ENCODE data around the gene CTSZ.
"Not testable (repeated sequence)": the region's sequence is repeated elsewhere in the genome, so short reads cannot be mapped to it uniquely, and the experiment has no call there.

Gene CTSZ

GRCh38 chr20:58976061-58976730 is 30.9 kb downstream of the CTSZ start:
- DNase-seq: no peak

- no peak for DNase-seq
Observed at GRCh38 chr20:58975353-58975752, 31.7 kb downstream of the CTSZ start.

GRCh38 chr20:58973866-58974265 is 33.2 kb downstream of the CTSZ start:
- no peak for DNase-seq

- DNase-seq: no peak
Observed at GRCh38 chr20:58973179-58973578, 33.9 kb downstream of the CTSZ start.

GRCh38 chr20:58971429-58971828 is 35.6 kb downstream of the CTSZ start:
- DNase-seq: no peak

- no peak for DNase-seq
Observed at GRCh38 chr20:58970146-58970545, 36.9 kb downstream of the CTSZ start.

GRCh38 chr20:58969439-58969838 is 37.6 kb downstream of the CTSZ start:
- no peak for DNase-seq

GRCh38 chr20:58967652-58968429 is 39.2 kb downstream of the CTSZ start:
- no peak for DNase-seq

- DNase-seq: no peak
Observed at GRCh38 chr20:58965270-58966064, 41.6 kb downstream of the CTSZ start.

GRCh38 chr20:58963922-58964321 is 43.1 kb downstream of the CTSZ start:
- DNase-seq: not testable (repeated sequence)

- DNase-seq: no peak
Observed at GRCh38 chr20:58963060-58963584, 43.9 kb downstream of the CTSZ start.

- no peak for DNase-seq
Observed at GRCh38 chr20:58959652-58960051, 47.4 kb downstream of the CTSZ start.

- DNase-seq: no peak
Observed at GRCh38 chr20:58956078-58956477, 51.0 kb downstream of the CTSZ start.

- DNase-seq: no peak
Observed at GRCh38 chr20:58953050-58953449, 54.0 kb downstream of the CTSZ start.

- DNase-seq: no peak
Observed at GRCh38 chr20:58950603-58951002, 56.5 kb downstream of the CTSZ start.

- not testable (repeated sequence) for DNase-seq
Observed at GRCh38 chr20:58947797-58948388, 59.2 kb downstream of the CTSZ start.

- DNase-seq: no peak
Observed at GRCh38 chr20:58945965-58946631, 61.0 kb downstream of the CTSZ start.
